ENCODE measurements around the gene RHOF. TPM values are rescaled to one million over a fixed set of nuclear protein-coding genes. Genes with fewer than 3 reads are reported as not detected.

The RHOF gene
- total and polyA plus RNA-seq, 4 donors, result 0.97 to 7.0 (median 3.5) TPM

DNA sequence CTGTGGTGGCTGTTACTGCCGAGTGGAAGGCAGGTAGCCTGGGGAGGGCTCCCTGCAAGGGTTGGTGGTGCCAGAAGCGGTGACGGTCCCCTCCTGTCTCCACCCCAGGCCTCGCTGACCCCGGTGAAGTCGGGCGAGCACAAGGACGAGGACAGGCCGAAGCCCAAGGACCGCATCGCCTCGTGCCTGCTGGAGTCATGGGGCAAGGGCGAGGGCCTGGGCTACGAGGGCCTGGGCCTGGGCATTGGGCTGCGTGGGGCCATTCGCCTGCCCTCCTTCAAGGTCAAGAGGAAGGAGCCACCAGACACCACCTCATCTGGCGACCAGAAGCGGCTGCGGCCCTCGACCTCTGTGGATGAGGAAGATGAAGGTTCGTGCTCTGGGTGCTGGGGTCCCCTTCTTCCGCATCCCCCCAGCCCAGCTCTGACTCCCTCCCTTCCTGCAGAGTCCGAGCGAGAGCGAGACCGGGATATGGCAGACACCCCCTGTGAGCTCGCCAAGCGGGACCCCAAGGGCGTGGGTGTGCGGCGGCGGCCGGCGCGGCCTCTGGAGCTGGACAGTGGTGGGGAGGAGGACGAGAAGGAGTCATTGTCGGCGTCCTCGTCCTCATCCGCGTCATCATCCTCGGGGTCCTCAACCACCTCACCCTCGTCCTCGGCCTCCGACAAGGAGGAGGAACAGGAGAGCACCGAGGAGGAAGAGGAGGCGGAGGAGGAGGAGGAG, 23.6 kb upstream of the RHOF start:
- DNase-seq (ENCODE audit: low spot score), result no peak
- Histone ChIP-seq H3K27me3 (ENCODE audit: control insufficient read depth in 4 of 4, insufficient read depth in 4 of 4, low read length in 3 of 4) (no peaks in the 10 kb centered on the region), H3K9ac (ENCODE audit: low read depth in 1 of 2, low read length in 2 of 2) (no peak overlapping the region), H3K4me1 (ENCODE audit: control insufficient read depth in 4 of 4, insufficient read depth in 4 of 4, low read length in 3 of 4) (peaks cover 2 to 17% (median 15%) of the 10 kb centered on the region in 4 donors), H3K4me3 (ENCODE audit: low read depth in 1 of 3, low read length in 3 of 3) (no peak overlapping the region), H3K9me3 (ENCODE audit: control insufficient read depth in 4 of 4, low read length in 3 of 4) (no peaks in the 10 kb centered on the region), H3K36me3 (ENCODE audit: control insufficient read depth in 4 of 4, insufficient read depth in 3 of 4, low read depth in 1 of 4, low read length in 3 of 4) (peaks cover 25 to 63% (median 48%) of the 10 kb centered on the region in 4 donors), H3K27ac (ENCODE audit: low read depth in 1 of 2, low read length in 2 of 2) (no peak overlapping the region)
- 95% methylated on average over 47 of the region's 47 CpGs for WGBS
- TF ChIP-seq FOXA1 (IDR thresholded peaks at IDR 0.05), result no peak
- no peak for TF ChIP-seq HNF4G (IDR thresholded peaks at IDR 0.05)
- no peak for TF ChIP-seq TAF1 (conservative IDR thresholded peaks at IDR 0.05)
- no peak for TF ChIP-seq FOXA2 (IDR thresholded peaks at IDR 0.05)
- no peak for TF ChIP-seq EGR1 (IDR thresholded peaks at IDR 0.05; ENCODE audit: low read depth in 2 of 2)
- TF ChIP-seq, protein P1, sequence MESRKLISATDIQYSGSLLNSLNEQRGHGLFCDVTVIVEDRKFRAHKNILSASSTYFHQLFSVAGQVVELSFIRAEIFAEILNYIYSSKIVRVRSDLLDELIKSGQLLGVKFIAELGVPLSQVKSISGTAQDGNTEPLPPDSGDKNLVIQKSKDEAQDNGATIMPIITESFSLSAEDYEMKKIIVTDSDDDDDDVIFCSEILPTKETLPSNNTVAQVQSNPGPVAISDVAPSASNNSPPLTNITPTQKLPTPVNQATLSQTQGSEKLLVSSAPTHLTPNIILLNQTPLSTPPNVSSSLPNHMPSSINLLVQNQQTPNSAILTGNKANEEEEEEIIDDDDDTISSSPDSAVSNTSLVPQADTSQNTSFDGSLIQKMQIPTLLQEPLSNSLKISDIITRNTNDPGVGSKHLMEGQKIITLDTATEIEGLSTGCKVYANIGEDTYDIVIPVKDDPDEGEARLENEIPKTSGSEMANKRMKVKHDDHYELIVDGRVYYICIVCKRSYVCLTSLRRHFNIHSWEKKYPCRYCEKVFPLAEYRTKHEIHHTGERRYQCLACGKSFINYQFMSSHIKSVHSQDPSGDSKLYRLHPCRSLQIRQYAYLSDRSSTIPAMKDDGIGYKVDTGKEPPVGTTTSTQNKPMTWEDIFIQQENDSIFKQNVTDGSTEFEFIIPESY (IDR thresholded peaks at IDR 0.05), result no peak
- no peak for TF ChIP-seq GABPA (IDR thresholded peaks at IDR 0.05 in 1 of 2, conservative IDR thresholded peaks at IDR 0.05 in 1 of 2)
- TF ChIP-seq HNF4A (conservative IDR thresholded peaks at IDR 0.05), result no peak
- TF ChIP-seq, protein P2, sequence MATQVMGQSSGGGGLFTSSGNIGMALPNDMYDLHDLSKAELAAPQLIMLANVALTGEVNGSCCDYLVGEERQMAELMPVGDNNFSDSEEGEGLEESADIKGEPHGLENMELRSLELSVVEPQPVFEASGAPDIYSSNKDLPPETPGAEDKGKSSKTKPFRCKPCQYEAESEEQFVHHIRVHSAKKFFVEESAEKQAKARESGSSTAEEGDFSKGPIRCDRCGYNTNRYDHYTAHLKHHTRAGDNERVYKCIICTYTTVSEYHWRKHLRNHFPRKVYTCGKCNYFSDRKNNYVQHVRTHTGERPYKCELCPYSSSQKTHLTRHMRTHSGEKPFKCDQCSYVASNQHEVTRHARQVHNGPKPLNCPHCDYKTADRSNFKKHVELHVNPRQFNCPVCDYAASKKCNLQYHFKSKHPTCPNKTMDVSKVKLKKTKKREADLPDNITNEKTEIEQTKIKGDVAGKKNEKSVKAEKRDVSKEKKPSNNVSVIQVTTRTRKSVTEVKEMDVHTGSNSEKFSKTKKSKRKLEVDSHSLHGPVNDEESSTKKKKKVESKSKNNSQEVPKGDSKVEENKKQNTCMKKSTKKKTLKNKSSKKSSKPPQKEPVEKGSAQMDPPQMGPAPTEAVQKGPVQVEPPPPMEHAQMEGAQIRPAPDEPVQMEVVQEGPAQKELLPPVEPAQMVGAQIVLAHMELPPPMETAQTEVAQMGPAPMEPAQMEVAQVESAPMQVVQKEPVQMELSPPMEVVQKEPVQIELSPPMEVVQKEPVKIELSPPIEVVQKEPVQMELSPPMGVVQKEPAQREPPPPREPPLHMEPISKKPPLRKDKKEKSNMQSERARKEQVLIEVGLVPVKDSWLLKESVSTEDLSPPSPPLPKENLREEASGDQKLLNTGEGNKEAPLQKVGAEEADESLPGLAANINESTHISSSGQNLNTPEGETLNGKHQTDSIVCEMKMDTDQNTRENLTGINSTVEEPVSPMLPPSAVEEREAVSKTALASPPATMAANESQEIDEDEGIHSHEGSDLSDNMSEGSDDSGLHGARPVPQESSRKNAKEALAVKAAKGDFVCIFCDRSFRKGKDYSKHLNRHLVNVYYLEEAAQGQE (IDR thresholded peaks at IDR 0.05), result no peak
- TF ChIP-seq, protein P3, sequence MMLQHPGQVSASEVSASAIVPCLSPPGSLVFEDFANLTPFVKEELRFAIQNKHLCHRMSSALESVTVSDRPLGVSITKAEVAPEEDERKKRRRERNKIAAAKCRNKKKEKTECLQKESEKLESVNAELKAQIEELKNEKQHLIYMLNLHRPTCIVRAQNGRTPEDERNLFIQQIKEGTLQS (IDR thresholded peaks at IDR 0.05), result no peak
- TF ChIP-seq YY1 (IDR thresholded peaks at IDR 0.05), result no peak
- TF ChIP-seq NR2F2 (IDR thresholded peaks at IDR 0.05), result no peak
- TF ChIP-seq, protein P4, sequence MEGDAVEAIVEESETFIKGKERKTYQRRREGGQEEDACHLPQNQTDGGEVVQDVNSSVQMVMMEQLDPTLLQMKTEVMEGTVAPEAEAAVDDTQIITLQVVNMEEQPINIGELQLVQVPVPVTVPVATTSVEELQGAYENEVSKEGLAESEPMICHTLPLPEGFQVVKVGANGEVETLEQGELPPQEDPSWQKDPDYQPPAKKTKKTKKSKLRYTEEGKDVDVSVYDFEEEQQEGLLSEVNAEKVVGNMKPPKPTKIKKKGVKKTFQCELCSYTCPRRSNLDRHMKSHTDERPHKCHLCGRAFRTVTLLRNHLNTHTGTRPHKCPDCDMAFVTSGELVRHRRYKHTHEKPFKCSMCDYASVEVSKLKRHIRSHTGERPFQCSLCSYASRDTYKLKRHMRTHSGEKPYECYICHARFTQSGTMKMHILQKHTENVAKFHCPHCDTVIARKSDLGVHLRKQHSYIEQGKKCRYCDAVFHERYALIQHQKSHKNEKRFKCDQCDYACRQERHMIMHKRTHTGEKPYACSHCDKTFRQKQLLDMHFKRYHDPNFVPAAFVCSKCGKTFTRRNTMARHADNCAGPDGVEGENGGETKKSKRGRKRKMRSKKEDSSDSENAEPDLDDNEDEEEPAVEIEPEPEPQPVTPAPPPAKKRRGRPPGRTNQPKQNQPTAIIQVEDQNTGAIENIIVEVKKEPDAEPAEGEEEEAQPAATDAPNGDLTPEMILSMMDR (IDR thresholded peaks at IDR 0.05; ENCODE audit: low read depth, low read length, missing input control), result no peak
- no peak for TF ChIP-seq RXRA (IDR thresholded peaks at IDR 0.05)
- no peak for TF ChIP-seq RAD21 (IDR thresholded peaks at IDR 0.05)
- TF ChIP-seq MAX (IDR thresholded peaks at IDR 0.05), result no peak
- TF ChIP-seq SP1 (IDR thresholded peaks at IDR 0.05), result no peak
- no peak for TF ChIP-seq JUND (IDR thresholded peaks at IDR 0.05)
